ENCODE measurements around the gene GPC6.

Gene GPC6

GRCh38 chr13:93521307-93521706 lies 294.7 kb downstream of the GPC6 start:
- no peak for DNase-seq

DNA sequence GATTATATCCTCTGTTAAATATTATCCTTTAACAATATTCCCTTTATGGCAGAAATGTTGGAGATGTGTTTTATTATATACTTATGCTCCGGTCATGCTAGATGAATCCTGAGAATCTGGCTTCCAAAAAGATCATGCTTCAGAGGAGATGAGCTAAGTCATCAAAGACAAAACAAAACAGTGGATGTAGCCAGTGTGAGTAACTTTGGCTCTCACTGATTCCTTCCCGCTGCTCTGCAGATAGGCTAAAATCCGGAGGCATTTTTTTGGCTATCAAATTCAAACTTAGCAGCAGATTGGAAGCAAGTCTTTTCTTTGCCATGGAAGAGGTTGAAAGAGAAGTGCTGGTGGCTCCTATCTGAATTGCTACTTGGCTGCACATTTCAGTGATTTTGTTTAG lies 295.9 kb downstream of the GPC6 start:
- no peak for DNase-seq

- DNase-seq = no peak
Measured at GRCh38 chr13:93525087-93525486, 298.5 kb downstream of the GPC6 start.

GRCh38 chr13:93527748-93528297 lies 301.2 kb downstream of the GPC6 start:
- DNase-seq = no peak

DNA sequence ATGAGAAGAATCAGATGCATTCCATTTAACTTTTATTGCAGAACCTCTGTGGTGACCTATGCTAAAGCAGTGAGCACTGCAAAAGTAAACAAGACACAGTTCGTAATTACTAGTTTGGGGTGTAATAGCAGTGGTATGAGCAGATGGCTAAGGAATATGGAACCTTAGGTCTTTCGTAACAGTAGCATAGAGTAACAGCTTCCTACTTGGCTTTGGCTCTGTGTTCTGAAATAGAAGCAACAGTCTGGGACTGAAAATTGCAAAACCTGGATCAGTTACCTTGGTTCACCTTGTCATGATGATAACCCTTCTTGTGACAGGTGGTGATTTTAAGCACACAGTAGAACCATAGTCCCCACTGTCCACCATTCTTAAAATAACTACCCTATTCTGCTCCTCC lies 303.4 kb downstream of the GPC6 start:
- DNase-seq = no peak

GRCh38 chr13:93534181-93534700 lies 307.6 kb downstream of the GPC6 start:
- no peak for DNase-seq

DNA sequence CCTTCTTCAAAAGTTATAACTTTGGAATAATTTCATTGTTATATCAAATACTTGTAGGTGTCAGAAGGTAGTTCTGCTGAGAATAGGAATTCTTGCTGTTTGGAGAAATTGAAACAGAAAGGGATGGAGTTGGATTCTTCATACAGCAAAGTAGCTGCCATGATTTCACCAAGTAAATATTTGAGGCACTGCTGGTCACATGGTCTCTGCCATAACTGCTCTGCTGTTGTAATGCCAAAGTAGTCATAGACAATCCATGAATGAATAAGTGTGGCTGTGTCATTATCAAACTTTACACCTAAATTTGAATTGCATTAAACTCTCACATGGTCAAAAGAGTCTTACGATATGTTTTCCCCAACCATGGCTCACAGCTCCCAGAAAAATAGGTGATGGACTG lies 308.6 kb downstream of the GPC6 start:
- no peak for DNase-seq

GRCh38 chr13:93539914-93540313 lies 313.3 kb downstream of the GPC6 start:
- no peak for DNase-seq

- DNase-seq = no peak
Measured at GRCh38 chr13:93547886-93548285, 321.3 kb downstream of the GPC6 start.

- DNase-seq = no peak
Measured at GRCh38 chr13:93549326-93550005, 322.9 kb downstream of the GPC6 start.

- DNase-seq = no peak
Measured at GRCh38 chr13:93550236-93550635, 323.6 kb downstream of the GPC6 start.

GRCh38 chr13:93552596-93552995 lies 326.0 kb downstream of the GPC6 start:
- no peak for DNase-seq

DNA sequence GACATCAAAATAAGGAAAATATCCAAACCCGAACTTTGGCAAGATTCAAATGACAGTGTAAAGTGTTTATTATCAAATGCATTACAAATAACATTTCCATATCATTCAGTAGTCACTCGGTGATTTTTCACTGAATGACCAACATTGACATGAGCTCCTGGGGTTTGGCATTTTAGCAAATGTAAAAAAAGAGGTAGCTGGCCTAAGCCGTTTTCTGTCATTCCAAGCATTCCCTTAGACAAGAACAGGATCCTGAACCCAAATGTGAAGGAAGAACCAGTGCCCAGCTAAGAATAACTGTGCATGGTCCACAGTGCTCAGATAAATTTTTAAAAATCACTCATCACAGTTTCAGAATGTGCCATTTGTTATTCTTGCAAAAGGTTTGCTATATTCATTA lies 327.9 kb downstream of the GPC6 start:
- no peak for DNase-seq

DNA sequence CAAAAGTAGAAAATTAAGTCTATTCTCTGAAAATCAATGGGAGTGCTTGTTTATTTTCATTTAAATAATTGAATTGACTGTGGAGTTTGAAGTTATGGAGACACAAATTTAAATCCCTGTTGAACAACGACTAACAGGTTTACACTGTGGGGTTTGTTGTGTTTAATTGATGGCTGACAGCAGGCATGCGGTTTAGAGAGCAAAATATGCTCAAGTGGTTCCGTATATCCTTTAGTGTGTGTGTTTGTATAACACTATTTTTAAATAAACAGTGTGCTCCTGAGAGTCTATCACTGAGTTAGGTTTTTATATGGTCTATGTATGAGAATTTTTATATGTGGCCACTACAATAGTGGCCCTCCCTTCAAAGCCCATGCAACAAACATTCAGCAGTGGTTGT lies 332.0 kb downstream of the GPC6 start:
- no peak for DNase-seq

GRCh38 chr13:93559718-93560117 lies 333.1 kb downstream of the GPC6 start:
- DNase-seq = no peak

DNA sequence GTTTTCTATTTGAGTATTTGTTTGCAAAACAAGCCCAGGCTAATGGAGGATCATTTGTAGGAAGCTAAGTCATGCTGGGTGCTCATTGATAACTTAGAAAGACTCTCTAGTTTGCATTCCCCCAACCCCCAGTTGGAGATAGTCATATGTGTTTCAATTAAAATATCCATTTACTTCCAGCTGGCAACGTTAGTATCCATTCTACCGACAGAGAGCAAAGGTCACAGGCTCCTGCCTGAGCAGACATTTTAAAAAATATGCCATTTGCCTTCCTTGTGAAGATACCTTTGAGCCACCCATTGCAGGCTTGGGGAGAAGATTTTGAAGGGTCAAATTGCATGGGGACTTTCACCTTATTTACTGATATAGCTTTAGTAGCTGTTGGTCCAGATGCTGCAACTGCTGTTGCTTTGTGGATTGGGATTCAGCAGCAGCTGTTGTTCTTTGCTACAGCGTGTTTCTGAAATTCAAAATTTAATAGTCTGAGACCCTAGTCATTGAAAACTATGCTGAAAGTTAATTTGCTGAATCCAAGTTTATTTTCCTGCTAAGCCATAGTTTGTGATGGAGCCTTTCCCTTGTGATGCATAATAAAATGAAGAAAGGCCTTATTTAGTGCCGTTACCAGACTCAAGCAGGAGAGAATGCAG lies 335.1 kb downstream of the GPC6 start:
- DNase-seq = peak; percentile 43

- no peak for DNase-seq
Measured at GRCh38 chr13:93562676-93563075, 336.1 kb downstream of the GPC6 start.

GRCh38 chr13:93577105-93577504 lies 350.5 kb downstream of the GPC6 start:
- no peak for DNase-seq

- no peak for DNase-seq
Measured at GRCh38 chr13:93589788-93590187, 363.2 kb downstream of the GPC6 start.

DNA sequence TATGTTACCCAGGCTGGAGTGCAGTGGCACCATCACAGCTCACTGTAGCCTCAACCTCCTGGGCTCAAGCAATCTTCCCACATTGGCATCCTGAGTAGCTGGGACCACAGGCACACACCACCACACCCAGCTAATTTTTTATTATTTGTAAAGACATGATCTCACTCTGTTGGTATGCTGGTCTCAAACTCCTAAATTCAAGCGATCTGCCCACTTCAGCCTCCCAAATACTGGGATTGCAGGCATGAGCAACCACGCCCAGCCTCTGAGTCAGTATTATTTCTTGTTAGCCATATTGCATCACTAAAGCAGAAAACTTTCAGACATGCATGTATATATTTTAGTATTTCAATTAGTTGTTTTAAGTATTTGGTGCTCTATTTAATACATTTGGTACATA lies 376.4 kb downstream of the GPC6 start:
- no peak for DNase-seq

- no peak for DNase-seq
Measured at GRCh38 chr13:93614776-93615175, 388.2 kb downstream of the GPC6 start.

DNA sequence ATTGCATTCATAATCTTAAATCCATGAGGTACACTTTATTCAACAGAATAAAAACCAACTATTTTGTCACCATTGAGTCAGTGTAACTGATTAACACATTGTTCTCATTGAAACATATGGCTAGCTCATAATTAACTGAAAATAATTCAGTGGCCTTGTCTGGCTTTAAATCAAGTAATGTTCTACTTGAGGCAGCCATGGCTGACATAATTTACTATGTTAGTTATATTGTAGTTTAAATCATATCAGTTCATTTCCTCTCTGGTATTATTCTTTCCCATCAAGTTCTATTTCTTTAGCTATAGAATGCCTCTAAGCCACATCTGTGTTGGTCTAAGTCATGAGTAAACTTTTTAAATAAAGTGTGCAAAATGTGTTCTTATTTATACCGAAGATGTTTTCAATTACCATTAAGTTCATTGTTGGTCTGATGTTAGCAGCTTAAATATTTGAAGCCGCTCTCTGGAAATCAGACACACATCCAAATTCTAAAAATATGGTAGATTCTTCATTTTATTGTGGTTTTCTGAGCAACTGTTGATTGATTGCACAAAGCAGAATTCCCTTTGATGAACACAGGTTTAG lies 393.7 kb downstream of the GPC6 start:
- DNase-seq = no peak

DNA sequence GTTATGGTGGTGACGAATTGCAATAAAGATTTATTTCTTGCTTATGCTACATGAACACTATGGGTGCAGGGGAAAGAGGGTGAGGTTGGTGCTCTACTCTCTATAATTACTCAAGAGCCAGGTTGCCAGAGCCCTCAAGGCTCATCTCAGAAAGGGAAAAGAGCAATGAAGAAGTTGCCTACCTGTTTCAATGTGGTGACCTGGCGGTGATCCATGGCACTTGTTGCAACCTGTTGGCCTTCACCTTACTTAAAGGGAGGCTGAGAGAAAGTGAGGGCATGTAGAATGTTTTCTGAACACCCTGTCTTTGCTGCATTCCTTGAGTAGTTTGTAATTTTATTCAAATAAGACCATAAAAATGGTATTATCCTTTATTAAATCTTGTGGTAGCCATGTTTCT lies 394.4 kb downstream of the GPC6 start:
- no peak for DNase-seq

DNA sequence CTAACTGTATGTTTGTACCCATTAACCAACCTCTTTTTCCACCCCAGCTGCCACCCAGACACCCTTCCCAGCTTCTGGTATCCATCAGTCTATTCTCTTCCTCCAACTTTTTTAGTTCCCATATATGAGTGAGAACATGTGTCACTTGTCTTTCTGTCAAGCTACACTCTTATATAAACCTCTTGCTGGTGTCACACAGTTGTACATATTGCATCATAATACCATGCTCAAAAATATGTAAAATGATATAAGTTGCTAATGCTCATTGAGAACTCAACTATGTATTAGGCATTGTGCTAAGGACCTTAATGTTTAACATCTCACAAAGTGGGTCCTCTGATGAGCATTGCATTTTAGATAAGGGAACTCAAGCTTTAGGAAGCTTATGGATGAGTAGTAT lies 395.4 kb downstream of the GPC6 start:
- no peak for DNase-seq
